Measurements from ENCODE around the gene PPP1R12A.

GRCh38 chr12:79916826-79917225 is 18.1 kb downstream of the PPP1R12A start:
- TF ChIP-seq POLR2A (IDR thresholded peaks at IDR 0.05) (no peak), CTCF (IDR thresholded peaks at IDR 0.05) (no peak), EP300 (IDR thresholded peaks at IDR 0.05) (no peak)
